Esophagus muscularis mucosa (tissue), 4 donors: Measurements from ENCODE around the gene SLC2A13. TPM values are rescaled to one million over a fixed set of nuclear protein-coding genes. Genes with fewer than 3 reads are reported as not detected.
"Not testable (repeated sequence)": the region's sequence is repeated elsewhere in the genome, so short reads cannot be mapped to it uniquely, and the experiment has no call there.

Experiments
- DNase-seq: peaks from one replicate; pipeline ENCODE4 v3.0.0-alpha.2; 2017; ENCODE audit errors: extremely low spot score
- H3K27ac ChIP-seq, 4 donors: fragments of 200-600 bp; sonication (generic); replicated peaks in 1 of 4; 1 replicate in 3 of 4; 2 replicates in 1 of 4; pipeline ENCODE4 v1.5.1; 2016 to 2019; ENCODE audit warnings: mild to moderate bottlenecking in 1 of 4
- H3K27me3 ChIP-seq, 4 donors: fragments of 200-600 bp; sonication (generic); one replicate each; pipeline versions ENCODE4 v1.5.1 to v1.6.0; 2016 to 2019
- H3K36me3 ChIP-seq, 4 donors: fragments of 200-600 bp; sonication (generic); one replicate each; pipeline ENCODE4 v1.5.1; 2016 to 2019
- H3K4me1 ChIP-seq, 4 donors: fragments of 200-600 bp; sonication (generic); one replicate each; pipeline ENCODE4 v1.5.1; 2016 to 2019
- H3K4me3 ChIP-seq, 4 donors: fragments of 200-600 bp; sonication (generic); 1 replicate in 2 of 4; 2 replicates in 2 of 4; pipeline ENCODE4 v1.5.1; 2016 to 2019; ENCODE audit warnings: mild to moderate bottlenecking in 4 of 4, moderate library complexity in 1 of 4
- H3K9me3 ChIP-seq, 4 donors: fragments of 200-600 bp; sonication (generic); 1 replicate in 3 of 4; 2 replicates in 1 of 4; pipeline ENCODE4 v1.5.1; 2016 to 2019
- EP300 ChIP-seq: sonication (generic); formaldehyde crosslinking; IDR thresholded peaks from one replicate; pipeline ENCODE4 v1.6.1; 2017; ENCODE audit warnings: antibody characterized with exemption
- POLR2A ChIP-seq: fragments of 450-650 bp; IDR thresholded peaks from one replicate; pipeline ENCODE4 v1.6.1; 2017; ENCODE audit warnings: antibody characterized with exemption, moderate library complexity, mild to moderate bottlenecking, low read depth
- POLR2AphosphoS5 ChIP-seq, 2 donors: sonication (generic); formaldehyde crosslinking; IDR thresholded peaks; one replicate each; pipeline ENCODE4 v1.6.1; 2017; ENCODE audit warnings: antibody characterized with exemption in 2 of 2
- WGBS: methylation state at CpG from one replicate; pipeline ENCODE4 v1.1.5; 2018; 5-methylcytosine and 5-hydroxymethylcytosine counted together
- intact Hi-C: fragments of 100-400 bp; cut with DNase I; formaldehyde crosslinking; loops from one replicate; pipeline ENCODE4 v1.15.1; 2023
- total RNA-seq, 4 donors: library from RNA; depleted of rRNA; stranded (reverse); fragments of >200 nt; gene quantifications; one replicate each; pipeline versions ENCODE4 v1.1.0 to v1.2.1, GENCODE V29; 2016
- TF ChIP-seq, protein P1 (sequence below), 3 experiments: fragments of 200-600 bp in 2 of 3; fragments of 450-650 bp in 1 of 3; sonication (generic) in 2 of 3; IDR thresholded peaks; one replicate each; pipeline ENCODE4 v1.5.1; 2017 to 2019; ENCODE audit warnings: antibody characterized with exemption in 3 of 3, mild to moderate bottlenecking in 2 of 3, moderate library complexity in 1 of 3

Gene SLC2A13
- total RNA-seq, 4 donors from 2014 or later = 19.6 to 25.7 (median 21.4) TPM

DNA sequence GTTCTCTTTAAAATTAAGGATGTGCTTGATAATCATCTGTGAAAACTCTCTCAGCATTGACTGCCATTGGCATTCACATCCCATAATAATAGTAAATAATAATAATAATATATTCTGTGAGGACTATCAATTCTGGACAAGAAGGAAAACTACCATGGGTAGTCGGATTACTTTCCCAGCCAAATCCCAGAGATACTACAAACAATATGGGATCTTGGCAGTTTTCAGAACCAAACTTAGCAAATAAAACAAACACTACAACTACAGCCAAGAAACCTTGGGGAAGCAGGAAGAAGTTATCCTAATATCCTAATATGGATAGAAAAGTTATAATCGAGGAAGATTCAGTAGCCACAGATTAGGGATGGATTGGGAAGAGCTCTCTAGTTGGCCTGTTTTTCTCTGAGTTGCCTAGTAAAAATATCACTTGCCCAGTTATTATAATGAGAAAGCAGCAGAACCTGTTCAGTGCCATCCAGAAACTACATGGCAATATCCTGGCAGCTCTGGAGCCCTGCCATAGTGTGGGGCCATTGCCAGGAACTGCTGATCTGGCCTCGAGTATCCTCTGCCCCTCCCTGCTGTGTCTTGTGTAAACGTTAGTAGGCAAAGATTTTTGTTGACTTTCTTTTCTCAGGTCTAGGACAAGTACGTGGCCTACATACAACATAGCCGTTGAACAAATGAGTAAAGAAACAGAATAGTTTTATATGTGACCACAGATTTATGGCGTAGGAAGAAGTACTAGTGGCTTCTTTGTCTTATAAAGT is 193.5 kb downstream of the SLC2A13 start:
- Histone ChIP-seq H3K27ac (no peak overlapping the region), H3K36me3 (no peaks in the 10 kb centered on the region), H3K27me3 (no peaks in the 10 kb centered on the region), H3K9me3 (no peaks in the 10 kb centered on the region), H3K4me3 (no peak overlapping the region), H3K4me1 (peaks cover 0 to 6% (median 0%) of the 10 kb centered on the region in 4 donors)
- intact Hi-C loops = no loop called here
- TF ChIP-seq POLR2AphosphoS5 (IDR thresholded peaks at IDR 0.05) (no peak), POLR2A (no peak), EP300 (no peak)
- TF ChIP-seq, protein P1, sequence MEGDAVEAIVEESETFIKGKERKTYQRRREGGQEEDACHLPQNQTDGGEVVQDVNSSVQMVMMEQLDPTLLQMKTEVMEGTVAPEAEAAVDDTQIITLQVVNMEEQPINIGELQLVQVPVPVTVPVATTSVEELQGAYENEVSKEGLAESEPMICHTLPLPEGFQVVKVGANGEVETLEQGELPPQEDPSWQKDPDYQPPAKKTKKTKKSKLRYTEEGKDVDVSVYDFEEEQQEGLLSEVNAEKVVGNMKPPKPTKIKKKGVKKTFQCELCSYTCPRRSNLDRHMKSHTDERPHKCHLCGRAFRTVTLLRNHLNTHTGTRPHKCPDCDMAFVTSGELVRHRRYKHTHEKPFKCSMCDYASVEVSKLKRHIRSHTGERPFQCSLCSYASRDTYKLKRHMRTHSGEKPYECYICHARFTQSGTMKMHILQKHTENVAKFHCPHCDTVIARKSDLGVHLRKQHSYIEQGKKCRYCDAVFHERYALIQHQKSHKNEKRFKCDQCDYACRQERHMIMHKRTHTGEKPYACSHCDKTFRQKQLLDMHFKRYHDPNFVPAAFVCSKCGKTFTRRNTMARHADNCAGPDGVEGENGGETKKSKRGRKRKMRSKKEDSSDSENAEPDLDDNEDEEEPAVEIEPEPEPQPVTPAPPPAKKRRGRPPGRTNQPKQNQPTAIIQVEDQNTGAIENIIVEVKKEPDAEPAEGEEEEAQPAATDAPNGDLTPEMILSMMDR (IDR thresholded peaks at IDR 0.05) = no peak
- DNase-seq = no peak
- 85% methylated on average over 7 of the region's 7 CpGs for WGBS

DNA sequence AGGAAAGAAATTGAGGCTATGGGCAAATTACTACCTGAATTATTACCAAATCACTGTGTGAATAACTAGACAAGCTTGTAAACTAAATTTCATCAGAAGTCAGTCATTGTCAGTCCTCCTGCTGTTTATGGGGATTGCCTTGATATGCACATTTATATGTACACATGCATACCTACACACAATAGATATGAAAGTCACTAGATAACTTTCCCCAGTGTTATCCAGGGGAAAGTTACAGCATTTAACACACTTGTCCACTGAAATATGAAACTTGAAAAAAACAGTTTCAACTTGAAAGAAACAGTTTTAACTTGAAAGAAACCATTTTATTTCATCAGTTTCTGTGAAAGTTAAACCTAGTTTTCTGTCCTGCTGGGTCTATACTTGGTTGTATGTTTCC is 199.6 kb downstream of the SLC2A13 start:
- H3K9me3 ChIP-seq = no peaks in the 10 kb centered on the region
- intact Hi-C loops = no loop called here
- H3K27me3 ChIP-seq = no peaks in the 10 kb centered on the region
- H3K36me3 ChIP-seq = no peaks in the 10 kb centered on the region
- H3K4me1 ChIP-seq = peaks cover 0 to 17% (median 13%) of the 10 kb centered on the region in 4 donors
- no peak for TF ChIP-seq POLR2AphosphoS5 (IDR thresholded peaks at IDR 0.05)
- no peak for TF ChIP-seq POLR2A
- TF ChIP-seq, protein P1 (IDR thresholded peaks at IDR 0.05) = no peak
- TF ChIP-seq EP300 = no peak
- no peak for DNase-seq
- no peak overlapping the region for H3K27ac ChIP-seq
- no peak overlapping the region for H3K4me3 ChIP-seq

DNA sequence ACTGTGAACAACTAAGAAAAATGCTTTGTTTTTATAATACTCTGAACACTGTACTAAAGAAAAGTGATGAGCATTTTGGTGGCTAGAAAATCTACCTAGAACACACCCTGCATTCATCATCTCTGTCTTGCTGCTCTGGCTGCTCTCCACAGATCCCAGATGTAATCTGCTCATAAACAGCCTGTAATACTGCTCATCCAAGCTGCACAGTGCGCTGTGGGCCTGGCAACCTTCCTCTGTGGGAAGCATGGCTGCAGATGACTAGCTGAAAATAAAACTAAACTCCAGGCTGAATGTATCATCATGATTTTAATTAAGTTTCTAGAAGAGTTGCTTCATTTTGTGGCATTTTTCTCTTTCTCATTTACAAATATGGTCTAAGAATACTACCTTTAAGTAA is 200.7 kb downstream of the SLC2A13 start:
- Histone ChIP-seq H3K4me3 (no peak overlapping the region), H3K27me3 (no peaks in the 10 kb centered on the region), H3K27ac (peak overlapping the region in 1 of 4 donors; percentile 34), H3K4me1 (peaks cover 0 to 17% (median 13%) of the 10 kb centered on the region in 4 donors), H3K36me3 (no peaks in the 10 kb centered on the region), H3K9me3 (no peaks in the 10 kb centered on the region)
- TF ChIP-seq POLR2AphosphoS5 (IDR thresholded peaks at IDR 0.05) = peak in 1 of 2 donors; percentile 40
- no peak for TF ChIP-seq POLR2A
- 38% methylated on average over 1 of the region's 1 CpG for WGBS
- no peak for DNase-seq
- intact Hi-C loops = no loop called here

DNA sequence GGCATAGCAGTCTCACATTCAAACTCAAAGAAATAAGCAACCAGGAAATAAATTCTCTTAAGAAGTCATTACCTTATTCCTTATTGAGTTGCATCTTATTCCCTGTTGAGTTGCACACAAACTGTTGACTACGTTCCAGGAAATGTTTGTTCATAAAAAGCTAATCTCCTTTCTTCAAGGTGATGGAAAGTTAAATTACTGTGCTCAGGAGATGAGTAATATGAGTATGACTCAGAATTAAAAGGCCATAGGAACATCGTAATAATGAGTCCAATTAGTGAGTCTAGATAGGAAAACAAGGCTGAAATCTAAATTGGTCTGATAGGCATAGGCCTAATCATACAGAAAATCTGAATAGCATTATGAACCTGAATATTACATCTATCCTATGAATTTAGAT is 203.1 kb downstream of the SLC2A13 start:
- no peaks in the 10 kb centered on the region for H3K36me3 ChIP-seq
- TF ChIP-seq POLR2A (no peak), EP300 (no peak), POLR2AphosphoS5 (IDR thresholded peaks at IDR 0.05) (no peak)
- TF ChIP-seq, protein P1 (IDR thresholded peaks at IDR 0.05) = no peak
- intact Hi-C loops = no loop called here
- H3K4me1 ChIP-seq = peaks cover 0 to 17% (median 13%) of the 10 kb centered on the region in 4 donors
- H3K27ac ChIP-seq = no peak overlapping the region
- H3K9me3 ChIP-seq = no peaks in the 10 kb centered on the region
- no peak overlapping the region for H3K4me3 ChIP-seq
- WGBS = 70% methylated on average over 2 of the region's 2 CpGs
- no peak for DNase-seq
- no peaks in the 10 kb centered on the region for H3K27me3 ChIP-seq

DNA sequence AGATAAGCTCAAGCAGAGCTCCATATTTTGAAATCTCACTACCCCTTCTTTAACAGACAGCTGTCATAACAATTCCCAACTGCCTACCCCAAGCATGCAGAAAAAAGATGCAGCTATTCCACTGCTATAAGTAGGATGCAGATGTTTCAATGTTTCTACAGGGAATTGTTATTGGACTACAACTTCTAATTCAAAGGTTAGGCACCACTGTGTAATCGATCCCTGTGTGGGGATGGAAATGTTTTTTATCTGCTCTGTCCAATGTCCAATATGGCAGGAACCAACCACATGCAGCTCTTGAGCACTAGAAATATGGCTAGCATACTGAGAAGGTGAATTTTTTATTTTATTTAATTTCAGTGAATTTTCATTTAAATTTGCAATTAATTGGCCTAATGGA is 208.6 kb downstream of the SLC2A13 start:
- intact Hi-C loops = no loop called here
- Histone ChIP-seq H3K27ac (no peak overlapping the region), H3K27me3 (no peaks in the 10 kb centered on the region), H3K4me1 (no peaks in the 10 kb centered on the region), H3K9me3 (no peaks in the 10 kb centered on the region), H3K4me3 (no peak overlapping the region), H3K36me3 (no peaks in the 10 kb centered on the region)
- WGBS = 90% methylated on average over 1 of the region's 1 CpG
- no peak for DNase-seq
- TF ChIP-seq POLR2AphosphoS5 (IDR thresholded peaks at IDR 0.05) (no peak), EP300 (no peak), POLR2A (no peak)
- TF ChIP-seq, protein P1 (IDR thresholded peaks at IDR 0.05) = no peak

DNA sequence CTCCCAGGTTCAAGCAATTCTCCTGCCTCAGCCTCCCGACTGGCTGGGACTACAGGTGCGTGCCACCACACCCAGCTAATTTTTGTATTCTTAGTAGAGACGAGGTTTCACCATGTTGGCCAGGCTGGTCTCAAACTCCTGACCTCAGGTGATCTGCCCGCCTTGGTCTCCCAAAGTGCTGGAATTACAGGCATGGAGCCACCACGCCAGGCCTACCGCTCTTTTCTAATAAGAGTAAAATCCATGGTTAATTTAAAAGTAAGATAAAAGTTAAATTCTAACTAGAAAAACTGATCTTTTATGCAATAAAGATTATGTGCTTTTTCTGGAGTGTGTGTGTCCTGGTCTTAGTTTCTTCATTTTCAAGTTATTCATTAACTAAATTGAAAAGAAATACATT is 212.5 kb downstream of the SLC2A13 start:
- intact Hi-C loops, H3K27ac ChIP-seq, H3K27me3 ChIP-seq, H3K36me3 ChIP-seq, H3K4me3 ChIP-seq, H3K4me1 ChIP-seq, H3K9me3 ChIP-seq, DNase-seq: not testable (repeated sequence)
- WGBS = 92% methylated on average over 6 of the region's 6 CpGs
